GM12878 (cell line): ENCODE measurements around the gene PCCA. TPM values are rescaled to one million over a fixed set of nuclear protein-coding genes. Genes with fewer than 3 reads are reported as not detected.
A peak's percentile ranks its signal among the peaks of the same experiment; 100 is the strongest.

ENCODE experiments used
- CBX3 ChIP-seq: fragments of 200-600 bp; sonication (generic); IDR thresholded peaks from 2 replicates; pipeline ENCODE4 v1.6.1; 2016; ENCODE audit warnings: low read depth, borderline replicate concordance
- CBX5 ChIP-seq: sonication (generic); IDR thresholded peaks from 2 replicates; pipeline ENCODE4 v1.6.1; 2016; ENCODE audit warnings: low read depth, moderate library complexity, mild to moderate bottlenecking, inconsistent platforms
- JUNB ChIP-seq: IDR thresholded peaks from 2 replicates; pipeline ENCODE4 v1.6.1; 2016; ENCODE audit warnings: antibody characterized with exemption, mild to moderate bottlenecking
- MEF2A ChIP-seq: IDR thresholded peaks from 2 replicates; pipeline ENCODE4 v1.6.1; 2011; ENCODE audit warnings: low read depth, mild to moderate bottlenecking, low read length, moderate library complexity; ENCODE audit not compliant: insufficient read depth
- NBN ChIP-seq: fragments of 450-650 bp; IDR thresholded peaks from 2 replicates; pipeline ENCODE4 v1.6.1; 2016
- NFIC ChIP-seq: IDR thresholded peaks from 2 replicates; pipeline ENCODE4 v1.6.1; 2012; ENCODE audit warnings: low read depth, mild to moderate bottlenecking, inconsistent platforms, low read length, moderate library complexity
- PAX8 ChIP-seq: fragments of 450-650 bp; IDR thresholded peaks from 2 replicates; pipeline ENCODE4 v1.6.1; 2017; ENCODE audit warnings: mild to moderate bottlenecking, moderate library complexity
- RAD21 ChIP-seq: IDR thresholded peaks from 2 replicates; pipeline ENCODE4 v1.6.1; 2011; ENCODE audit warnings: mild to moderate bottlenecking, low read depth, low read length, moderate library complexity; ENCODE audit not compliant: insufficient read depth
- TAF1 ChIP-seq: IDR thresholded peaks from 2 replicates; pipeline ENCODE4 v1.6.1; 2011; ENCODE audit warnings: mild to moderate bottlenecking, low read depth, low read length, borderline replicate concordance
- TCF7 ChIP-seq: IDR thresholded peaks from 2 replicates; pipeline ENCODE4 v1.6.1; 2014; ENCODE audit warnings: antibody characterized with exemption, borderline replicate concordance
- ZNF24 ChIP-seq: fragments of 450-650 bp; IDR thresholded peaks from 2 replicates; pipeline ENCODE4 v1.6.1; 2017; ENCODE audit warnings: antibody characterized with exemption, mild to moderate bottlenecking
- polyA plus RNA-seq, 11 experiments: library from polyadenylated mRNA; depleted of rRNA in 4 of 11; unstranded in 6 of 11; stranded (reverse) in 5 of 11; fragments of >200 nt; fragmentation: Nextera tagmentation in 4 of 11; fragmentation: Illumina TruSeq in 1 of 11; extraction: Ambion mirVana in 4 of 11; extraction: Trizol in 1 of 11; gene quantifications; 1 replicate in 1 of 11; 2 replicates in 10 of 11; pipeline versions ENCODE4 v1.2.1 to v1.2.3, GENCODE V29; 2011 to 2016; ENCODE audit warnings: inconsistent platforms in 2 of 11, missing spikeins in 2 of 11, low read depth in 1 of 11
- total RNA-seq, 4 experiments: library from RNA; depleted of rRNA in 3 of 4; stranded (reverse); fragments of >200 nt in 3 of 4; fragmentation: Illumina TruSeq in 1 of 4; extraction: Trizol in 1 of 4; gene quantifications; 2 replicates each; pipeline versions ENCODE4 v1.2.1 to v1.2.3, GENCODE V29; 2013 to 2021
- TF ChIP-seq, protein P1 (sequence below): IDR thresholded peaks from 2 replicates; pipeline ENCODE4 v1.6.1; 2012; ENCODE audit warnings: improper control_type of control experiment, low read depth, low read length; ENCODE audit not compliant: insufficient replicate concordance
- TF ChIP-seq, protein P2 (sequence below): fragments of 450-650 bp; IDR thresholded peaks from 2 replicates; pipeline ENCODE4 v1.6.1; 2018; ENCODE audit warnings: borderline replicate concordance, mild to moderate bottlenecking; ENCODE audit not compliant: partially characterized antibody
- TF ChIP-seq, protein P3 (sequence below): fragments of 450-650 bp; IDR thresholded peaks from 2 replicates; pipeline ENCODE4 v1.6.1; 2014; ENCODE audit warnings: mild to moderate bottlenecking
- TF ChIP-seq, protein P4 (sequence below): fragments of 450-650 bp; formaldehyde crosslinking; IDR thresholded peaks from 2 replicates; pipeline ENCODE4 v1.4.0; 2022; ENCODE audit warnings: mild to moderate bottlenecking, moderate library complexity
- TF ChIP-seq, protein P5 (sequence below): IDR thresholded peaks from 2 replicates; pipeline ENCODE4 v1.6.1; 2011; ENCODE audit warnings: low read depth, low read length, improper control_type of control experiment, borderline replicate concordance

The PCCA gene
- total and polyA plus RNA-seq, 10 of the 15 experiments (the other 5 are each of a cell fraction or from before 2014, with no cell fraction given) = 5.9 to 18.2 (median 12.4) TPM

DNA sequence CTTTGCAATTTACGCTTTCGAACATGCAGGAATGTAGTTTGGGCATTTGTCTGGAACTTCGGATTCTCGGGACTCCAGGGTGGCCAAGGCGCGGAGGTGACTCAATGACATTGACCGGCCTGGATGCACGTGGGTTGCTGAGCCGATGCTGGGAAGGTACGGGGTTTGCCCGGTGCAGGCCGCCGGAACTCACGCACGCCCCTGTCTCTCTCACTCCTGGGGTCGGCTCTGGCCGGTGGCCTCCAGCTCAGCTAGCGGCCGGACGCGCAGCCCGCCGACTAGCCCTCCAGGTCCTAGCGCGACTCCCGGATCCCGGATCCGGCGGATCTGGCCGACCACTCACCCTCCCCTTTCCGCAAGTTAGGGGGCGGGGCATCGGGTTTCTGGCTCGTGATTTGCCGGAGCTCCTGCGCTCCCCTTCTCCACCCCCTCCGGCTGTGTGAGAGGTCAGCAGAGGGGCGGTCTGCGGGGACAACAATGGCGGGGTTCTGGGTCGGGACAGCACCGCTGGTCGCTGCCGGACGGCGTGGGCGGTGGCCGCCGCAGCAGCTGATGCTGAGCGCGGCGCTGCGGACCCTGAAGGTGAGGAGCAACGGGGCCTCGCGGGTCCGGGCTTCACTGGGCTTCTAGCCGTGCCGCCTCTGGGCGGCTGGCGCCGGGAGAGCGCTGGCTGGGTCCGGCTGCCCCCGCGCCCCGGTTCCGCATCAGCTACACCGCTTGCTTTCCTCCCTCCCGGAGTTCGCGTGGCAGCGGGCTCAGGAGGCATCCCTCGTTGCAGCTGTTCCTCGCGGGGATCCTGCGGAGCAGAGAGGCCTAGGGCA is at the start of gene PCCA (continued):
- no peak for TF ChIP-seq RAD21
- TF ChIP-seq, protein P1, sequence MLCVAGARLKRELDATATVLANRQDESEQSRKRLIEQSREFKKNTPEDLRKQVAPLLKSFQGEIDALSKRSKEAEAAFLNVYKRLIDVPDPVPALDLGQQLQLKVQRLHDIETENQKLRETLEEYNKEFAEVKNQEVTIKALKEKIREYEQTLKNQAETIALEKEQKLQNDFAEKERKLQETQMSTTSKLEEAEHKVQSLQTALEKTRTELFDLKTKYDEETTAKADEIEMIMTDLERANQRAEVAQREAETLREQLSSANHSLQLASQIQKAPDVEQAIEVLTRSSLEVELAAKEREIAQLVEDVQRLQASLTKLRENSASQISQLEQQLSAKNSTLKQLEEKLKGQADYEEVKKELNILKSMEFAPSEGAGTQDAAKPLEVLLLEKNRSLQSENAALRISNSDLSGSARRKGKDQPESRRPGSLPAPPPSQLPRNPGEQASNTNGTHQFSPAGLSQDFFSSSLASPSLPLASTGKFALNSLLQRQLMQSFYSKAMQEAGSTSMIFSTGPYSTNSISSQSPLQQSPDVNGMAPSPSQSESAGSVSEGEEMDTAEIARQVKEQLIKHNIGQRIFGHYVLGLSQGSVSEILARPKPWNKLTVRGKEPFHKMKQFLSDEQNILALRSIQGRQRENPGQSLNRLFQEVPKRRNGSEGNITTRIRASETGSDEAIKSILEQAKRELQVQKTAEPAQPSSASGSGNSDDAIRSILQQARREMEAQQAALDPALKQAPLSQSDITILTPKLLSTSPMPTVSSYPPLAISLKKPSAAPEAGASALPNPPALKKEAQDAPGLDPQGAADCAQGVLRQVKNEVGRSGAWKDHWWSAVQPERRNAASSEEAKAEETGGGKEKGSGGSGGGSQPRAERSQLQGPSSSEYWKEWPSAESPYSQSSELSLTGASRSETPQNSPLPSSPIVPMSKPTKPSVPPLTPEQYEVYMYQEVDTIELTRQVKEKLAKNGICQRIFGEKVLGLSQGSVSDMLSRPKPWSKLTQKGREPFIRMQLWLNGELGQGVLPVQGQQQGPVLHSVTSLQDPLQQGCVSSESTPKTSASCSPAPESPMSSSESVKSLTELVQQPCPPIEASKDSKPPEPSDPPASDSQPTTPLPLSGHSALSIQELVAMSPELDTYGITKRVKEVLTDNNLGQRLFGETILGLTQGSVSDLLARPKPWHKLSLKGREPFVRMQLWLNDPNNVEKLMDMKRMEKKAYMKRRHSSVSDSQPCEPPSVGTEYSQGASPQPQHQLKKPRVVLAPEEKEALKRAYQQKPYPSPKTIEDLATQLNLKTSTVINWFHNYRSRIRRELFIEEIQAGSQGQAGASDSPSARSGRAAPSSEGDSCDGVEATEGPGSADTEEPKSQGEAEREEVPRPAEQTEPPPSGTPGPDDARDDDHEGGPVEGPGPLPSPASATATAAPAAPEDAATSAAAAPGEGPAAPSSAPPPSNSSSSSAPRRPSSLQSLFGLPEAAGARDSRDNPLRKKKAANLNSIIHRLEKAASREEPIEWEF = no peak
- TF ChIP-seq, protein P2, sequence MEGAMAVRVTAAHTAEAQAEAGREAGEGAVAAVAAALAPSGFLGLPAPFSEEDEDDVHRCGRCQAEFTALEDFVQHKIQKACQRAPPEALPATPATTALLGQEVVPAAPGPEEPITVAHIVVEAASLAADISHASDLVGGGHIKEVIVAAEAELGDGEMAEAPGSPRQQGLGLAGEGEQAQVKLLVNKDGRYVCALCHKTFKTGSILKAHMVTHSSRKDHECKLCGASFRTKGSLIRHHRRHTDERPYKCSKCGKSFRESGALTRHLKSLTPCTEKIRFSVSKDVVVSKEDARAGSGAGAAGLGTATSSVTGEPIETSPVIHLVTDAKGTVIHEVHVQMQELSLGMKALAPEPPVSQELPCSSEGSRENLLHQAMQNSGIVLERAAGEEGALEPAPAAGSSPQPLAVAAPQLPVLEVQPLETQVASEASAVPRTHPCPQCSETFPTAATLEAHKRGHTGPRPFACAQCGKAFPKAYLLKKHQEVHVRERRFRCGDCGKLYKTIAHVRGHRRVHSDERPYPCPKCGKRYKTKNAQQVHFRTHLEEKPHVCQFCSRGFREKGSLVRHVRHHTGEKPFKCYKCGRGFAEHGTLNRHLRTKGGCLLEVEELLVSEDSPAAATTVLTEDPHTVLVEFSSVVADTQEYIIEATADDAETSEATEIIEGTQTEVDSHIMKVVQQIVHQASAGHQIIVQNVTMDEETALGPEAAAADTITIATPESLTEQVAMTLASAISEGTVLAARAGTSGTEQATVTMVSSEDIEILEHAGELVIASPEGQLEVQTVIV = no peak
- TF ChIP-seq TAF1 = no peak
- no peak for TF ChIP-seq TCF7
- TF ChIP-seq, protein P3, sequence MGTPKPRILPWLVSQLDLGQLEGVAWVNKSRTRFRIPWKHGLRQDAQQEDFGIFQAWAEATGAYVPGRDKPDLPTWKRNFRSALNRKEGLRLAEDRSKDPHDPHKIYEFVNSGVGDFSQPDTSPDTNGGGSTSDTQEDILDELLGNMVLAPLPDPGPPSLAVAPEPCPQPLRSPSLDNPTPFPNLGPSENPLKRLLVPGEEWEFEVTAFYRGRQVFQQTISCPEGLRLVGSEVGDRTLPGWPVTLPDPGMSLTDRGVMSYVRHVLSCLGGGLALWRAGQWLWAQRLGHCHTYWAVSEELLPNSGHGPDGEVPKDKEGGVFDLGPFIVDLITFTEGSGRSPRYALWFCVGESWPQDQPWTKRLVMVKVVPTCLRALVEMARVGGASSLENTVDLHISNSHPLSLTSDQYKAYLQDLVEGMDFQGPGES = no peak
- TF ChIP-seq, protein P4, sequence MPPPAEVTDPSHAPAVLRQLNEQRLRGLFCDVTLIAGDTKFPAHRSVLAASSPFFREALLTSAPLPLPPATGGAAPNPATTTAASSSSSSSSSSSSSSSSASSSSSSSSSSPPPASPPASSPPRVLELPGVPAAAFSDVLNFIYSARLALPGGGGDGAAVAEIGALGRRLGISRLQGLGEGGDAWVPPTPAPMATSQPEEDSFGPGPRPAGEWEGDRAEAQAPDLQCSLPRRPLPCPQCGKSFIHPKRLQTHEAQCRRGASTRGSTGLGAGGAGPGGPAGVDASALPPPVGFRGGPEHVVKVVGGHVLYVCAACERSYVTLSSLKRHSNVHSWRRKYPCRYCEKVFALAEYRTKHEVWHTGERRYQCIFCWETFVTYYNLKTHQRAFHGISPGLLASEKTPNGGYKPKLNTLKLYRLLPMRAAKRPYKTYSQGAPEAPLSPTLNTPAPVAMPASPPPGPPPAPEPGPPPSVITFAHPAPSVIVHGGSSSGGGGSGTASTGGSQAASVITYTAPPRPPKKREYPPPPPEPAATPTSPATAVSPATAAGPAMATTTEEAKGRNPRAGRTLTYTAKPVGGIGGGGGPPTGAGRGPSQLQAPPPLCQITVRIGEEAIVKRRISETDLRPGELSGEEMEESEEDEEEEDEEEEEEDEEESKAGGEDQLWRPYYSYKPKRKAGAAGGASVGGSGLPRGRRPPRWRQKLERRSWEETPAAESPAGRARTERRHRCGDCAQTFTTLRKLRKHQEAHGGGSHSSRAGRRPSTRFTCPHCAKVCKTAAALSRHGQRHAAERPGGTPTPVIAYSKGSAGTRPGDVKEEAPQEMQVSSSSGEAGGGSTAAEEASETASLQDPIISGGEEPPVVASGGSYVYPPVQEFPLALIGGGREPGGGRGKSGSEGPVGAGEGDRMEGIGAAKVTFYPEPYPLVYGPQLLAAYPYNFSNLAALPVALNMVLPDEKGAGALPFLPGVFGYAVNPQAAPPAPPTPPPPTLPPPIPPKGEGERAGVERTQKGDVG = no peak
- 0 out of 2 replicates have a peak, but pooled peaks have one; percentile 50 for TF ChIP-seq NBN
- TF ChIP-seq, protein P5, sequence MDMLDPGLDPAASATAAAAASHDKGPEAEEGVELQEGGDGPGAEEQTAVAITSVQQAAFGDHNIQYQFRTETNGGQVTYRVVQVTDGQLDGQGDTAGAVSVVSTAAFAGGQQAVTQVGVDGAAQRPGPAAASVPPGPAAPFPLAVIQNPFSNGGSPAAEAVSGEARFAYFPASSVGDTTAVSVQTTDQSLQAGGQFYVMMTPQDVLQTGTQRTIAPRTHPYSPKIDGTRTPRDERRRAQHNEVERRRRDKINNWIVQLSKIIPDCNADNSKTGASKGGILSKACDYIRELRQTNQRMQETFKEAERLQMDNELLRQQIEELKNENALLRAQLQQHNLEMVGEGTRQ = no peak
- no peak for TF ChIP-seq PAX8
- TF ChIP-seq CBX3 = no peak
- no peak for TF ChIP-seq MEF2A
- no peak for TF ChIP-seq JUNB
- TF ChIP-seq NFIC = no peak
- TF ChIP-seq CBX5 = 0 out of 2 replicates have a peak, but pooled peaks have one; percentile 79
- no peak for TF ChIP-seq ZNF24
